Measurements from ENCODE around the gene AKR7A2. TPM values are rescaled to one million over a fixed set of nuclear protein-coding genes. Genes with fewer than 3 reads are reported as not detected.
"Not testable (repeated sequence)": the region's sequence is repeated elsewhere in the genome, so short reads cannot be mapped to it uniquely, and the experiment has no call there.

The AKR7A2 gene
- total RNA-seq, 1 experiment from 2014 or later = 112 TPM

DNA sequence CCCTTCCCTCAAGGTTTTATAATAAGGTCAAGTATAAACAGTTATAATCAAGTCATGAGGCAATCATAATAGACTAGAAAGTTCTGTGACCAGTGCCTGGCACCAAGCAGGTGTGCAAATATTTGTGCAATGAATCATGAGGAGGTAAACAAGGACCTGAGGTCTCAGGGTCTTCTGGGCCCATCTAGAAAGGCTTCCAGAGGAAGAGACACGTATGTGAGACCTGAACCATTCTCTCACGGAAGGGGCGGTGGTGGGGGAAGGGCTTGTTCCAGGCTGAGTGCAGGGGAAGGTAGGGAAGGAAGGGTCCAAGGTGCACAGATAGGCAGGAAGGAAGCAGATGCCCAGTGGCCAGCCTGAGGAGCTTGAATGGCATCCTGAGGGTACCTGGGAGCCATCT lies 26.6 kb downstream of the AKR7A2 start:
- DNase-seq (ENCODE audit: low read depth); in situ Hi-C loops (cut with HindIII; ENCODE audit: low pct_unique_long_range_greater_than_20kb, low sequenced_read_pairs): not testable (repeated sequence)

DNA sequence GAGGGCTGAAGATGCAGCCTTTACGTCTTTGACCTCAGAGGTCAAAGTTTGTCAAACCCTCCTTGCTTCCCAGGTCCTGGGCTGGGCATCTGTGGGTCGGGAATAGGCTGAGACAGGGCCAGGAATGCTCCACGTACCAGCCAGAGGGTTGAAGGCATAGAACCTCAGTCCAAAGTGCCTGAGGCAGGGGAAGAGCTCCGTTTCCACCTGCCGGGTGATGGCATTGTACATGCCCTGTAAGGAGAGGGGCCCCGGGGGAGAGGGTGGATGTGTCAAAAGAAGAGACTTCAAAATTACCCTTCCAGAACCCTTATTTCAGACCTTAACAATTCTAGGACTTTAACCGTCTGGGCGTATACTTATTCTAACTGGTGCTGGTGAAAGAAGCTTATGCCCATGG lies 27.1 kb downstream of the AKR7A2 start:
- no peak for DNase-seq (ENCODE audit: low read depth)
- in situ Hi-C loops (cut with HindIII; ENCODE audit: low pct_unique_long_range_greater_than_20kb, low sequenced_read_pairs) = no loop called here

DNA sequence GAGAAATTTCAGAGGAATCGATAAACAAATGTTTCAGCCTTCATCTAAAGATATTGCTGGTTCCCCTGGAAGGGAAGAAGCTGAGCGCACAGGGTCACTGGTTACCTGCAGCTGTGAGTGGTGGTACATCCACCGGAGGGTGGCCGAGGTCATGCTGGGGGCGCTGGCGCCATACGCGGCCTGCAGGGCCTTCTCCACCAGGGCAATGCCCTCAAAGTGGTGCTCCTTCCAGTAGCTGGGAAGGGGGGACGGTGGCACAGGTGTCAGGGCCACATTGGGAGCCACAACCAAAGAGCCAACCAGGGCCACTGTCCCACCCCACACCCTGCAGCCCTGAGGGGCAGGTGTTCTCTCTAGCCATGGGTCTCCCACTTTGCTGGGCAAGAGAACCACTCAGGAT lies 28.1 kb downstream of the AKR7A2 start:
- DNase-seq (ENCODE audit: low read depth) = no peak
- in situ Hi-C loops (cut with HindIII; ENCODE audit: low pct_unique_long_range_greater_than_20kb, low sequenced_read_pairs) = no loop called here

DNA sequence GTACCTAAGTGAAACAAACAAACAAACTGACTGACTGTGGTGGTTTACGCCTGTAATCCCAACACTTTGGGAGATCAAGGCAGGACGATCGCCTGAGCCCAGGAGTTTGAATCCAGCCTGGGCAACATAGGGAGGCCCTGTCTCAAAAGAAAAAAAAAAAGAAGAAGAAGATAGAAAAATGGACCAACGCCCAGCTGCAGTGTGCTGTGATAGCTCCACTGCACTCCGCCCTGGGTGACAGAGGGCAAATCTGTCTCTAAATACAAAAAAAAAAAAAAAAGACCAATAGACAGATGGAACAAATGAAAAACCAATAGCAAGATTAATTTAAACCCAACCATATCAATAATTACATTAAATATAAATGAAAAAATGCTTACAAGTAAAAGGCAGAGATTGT lies 37.3 kb downstream of the AKR7A2 start:
- no peak for DNase-seq (ENCODE audit: low read depth)
- in situ Hi-C loops (cut with HindIII; ENCODE audit: low pct_unique_long_range_greater_than_20kb, low sequenced_read_pairs) = no loop called here

DNA sequence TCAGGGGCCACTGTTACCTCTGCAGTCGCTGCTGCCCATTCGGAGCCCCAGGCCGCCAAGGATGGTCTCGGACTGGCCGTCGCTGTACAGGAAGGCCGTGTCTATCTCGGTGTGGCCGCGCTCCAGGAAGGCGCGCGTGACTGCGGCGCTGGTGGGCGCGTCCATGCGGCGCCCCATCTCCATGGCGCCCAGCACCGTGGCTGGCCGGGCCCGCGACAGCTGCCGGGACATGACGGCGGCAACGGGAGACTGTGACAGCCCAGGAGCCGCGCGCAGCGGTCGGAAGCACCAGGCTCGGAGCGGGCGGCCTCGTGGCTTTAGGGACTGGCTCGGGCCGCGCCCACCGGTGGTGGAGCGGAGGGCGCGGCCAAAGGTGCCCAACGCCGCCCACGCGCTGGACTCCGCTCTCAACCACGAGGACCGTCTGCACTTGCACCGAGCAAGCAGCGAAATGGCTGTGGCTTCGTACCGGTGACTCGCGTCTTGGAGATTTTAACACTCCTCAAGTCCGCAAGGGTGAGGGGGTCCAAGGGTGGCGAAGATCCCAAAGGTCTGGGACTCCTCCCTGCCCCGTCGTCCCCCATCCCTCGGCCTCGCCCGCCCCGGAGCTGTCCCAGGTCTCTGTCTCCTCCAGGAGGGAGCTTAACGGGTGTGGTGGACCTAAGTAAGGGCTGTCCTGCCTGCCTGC lies 38.0 kb downstream of the AKR7A2 start:
- DNase-seq (ENCODE audit: low read depth); in situ Hi-C loops (cut with HindIII; ENCODE audit: low pct_unique_long_range_greater_than_20kb, low sequenced_read_pairs): not testable (repeated sequence)

DNA sequence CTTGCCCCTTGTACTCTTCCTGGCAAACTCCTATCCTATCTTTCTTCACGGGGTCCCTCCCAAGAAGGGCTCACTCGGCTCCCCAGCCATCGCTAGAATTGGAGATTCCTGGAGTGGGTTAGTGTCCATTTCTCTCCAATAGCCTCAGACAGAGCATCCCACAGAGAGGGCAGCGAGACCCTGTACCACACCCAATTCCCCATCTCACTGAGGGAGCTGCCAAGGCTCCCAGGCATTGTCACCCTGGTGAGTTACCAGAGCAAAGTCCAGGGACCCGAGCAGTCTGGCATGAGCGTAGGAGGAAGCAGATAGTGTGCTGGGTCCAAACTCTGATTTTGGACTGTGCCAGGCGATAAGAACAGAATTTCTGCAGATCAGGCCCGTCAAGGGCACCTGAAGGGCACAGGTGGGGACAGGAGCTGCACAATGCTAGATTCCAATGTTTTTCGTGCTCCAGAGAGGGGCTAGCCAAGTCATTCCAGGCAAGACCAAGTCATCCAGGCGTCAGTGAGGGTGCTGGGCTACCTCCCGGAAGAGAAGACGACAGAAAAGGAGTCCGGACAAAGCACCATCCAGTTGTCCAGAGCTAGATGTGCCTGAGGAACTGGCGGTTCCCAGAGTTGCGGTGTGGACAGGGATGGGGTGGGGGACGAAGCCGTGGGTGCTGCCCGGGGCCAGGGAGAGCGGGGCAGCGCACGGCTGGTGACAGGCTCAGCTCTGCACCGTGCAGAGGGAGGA lies 38.7 kb downstream of the AKR7A2 start:
- no peak for DNase-seq (ENCODE audit: low read depth)

DNA sequence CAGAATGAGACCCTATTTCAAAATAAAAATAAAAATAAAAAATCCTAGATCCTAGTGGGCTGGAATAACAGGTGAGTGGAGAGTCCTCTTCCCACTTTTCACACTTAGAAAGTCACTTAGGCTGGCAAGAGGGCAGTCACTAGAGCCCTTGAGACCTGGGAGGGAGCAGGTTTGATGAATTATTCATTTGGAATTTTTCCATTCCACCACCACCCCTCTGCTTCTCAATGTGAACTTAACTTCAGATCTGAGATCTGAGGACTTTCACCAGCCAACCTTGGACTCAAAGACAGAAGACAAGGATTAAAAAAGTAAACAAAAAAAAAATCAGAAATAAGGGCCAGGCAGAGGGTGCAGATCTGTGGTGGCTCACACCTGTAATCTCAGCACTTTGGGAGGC lies 39.9 kb downstream of the AKR7A2 start:
- in situ Hi-C loops (cut with HindIII; ENCODE audit: low pct_unique_long_range_greater_than_20kb, low sequenced_read_pairs) = no loop called here

More for the DNA sequence above, 38.7 kb downstream of the AKR7A2 start:
- in situ Hi-C loops (cut with HindIII; ENCODE audit: low pct_unique_long_range_greater_than_20kb, low sequenced_read_pairs) = no loop called here

DNA sequence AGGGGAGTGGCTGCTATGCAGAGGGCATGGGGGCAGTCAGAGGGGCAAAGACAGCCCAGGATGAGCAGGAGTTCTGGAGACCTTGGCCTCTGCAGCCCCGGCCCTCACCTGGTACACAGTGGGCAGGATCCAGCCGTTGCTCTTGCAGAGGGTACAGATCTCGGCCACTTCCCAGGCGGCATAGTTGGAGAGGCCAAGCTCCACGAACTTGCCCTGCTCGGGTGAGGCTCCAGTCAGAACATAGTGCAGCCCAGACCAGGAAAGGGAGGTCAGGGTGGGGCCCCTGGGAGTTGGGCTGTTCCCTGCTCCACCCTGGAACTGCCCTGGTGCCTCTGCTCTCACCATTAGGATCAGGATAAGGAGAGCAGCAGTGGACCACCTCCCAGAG lies 41.6 kb downstream of the AKR7A2 start:
- DNase-seq (ENCODE audit: low read depth); in situ Hi-C loops (cut with HindIII; ENCODE audit: low pct_unique_long_range_greater_than_20kb, low sequenced_read_pairs): not testable (repeated sequence)

More for the DNA sequence above, 39.9 kb downstream of the AKR7A2 start:
- DNase-seq (ENCODE audit: low read depth) = no peak

DNA sequence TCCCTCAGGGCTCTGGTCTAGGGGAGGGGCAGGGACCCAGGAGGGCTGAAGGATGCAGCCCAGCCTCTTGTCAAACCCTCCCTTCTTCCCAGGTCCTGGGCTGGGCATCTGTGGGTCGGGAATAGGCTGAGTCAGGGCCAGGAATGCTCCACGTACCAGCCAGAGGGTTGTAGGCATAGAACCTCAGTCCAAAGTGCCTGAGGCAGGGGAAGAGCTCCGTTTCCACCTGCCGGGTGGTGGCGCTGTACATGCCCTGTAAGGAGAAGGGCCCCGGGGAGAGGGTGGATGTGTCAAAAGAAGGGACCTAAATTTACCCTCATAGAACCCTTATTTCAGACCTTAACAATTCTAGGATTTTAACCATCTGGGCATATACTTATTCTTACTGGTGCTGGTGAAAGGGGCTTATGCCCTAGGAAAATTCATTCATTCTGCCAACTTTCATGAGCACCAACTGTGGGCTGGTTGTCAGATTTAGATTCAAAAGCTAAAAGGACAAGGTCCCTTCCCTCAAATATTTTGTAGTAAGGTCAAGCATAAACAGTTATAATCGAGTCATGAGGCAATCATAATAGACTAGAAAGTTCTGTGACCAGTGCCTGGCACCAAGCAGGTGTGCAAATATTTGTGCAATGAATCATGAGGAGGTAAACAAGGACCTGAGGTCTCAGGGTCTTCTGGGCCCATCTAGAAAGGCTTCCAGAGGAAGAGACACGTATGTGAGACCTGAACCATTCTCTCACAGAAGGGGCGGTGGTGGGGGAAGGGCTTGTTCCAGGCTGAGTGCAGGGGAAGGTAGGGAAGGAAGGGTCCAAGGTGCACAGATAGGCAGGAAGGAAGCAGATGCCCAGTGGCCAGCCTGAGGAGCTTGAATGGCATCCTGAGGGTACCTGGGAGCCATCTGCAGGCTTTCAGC lies 42.3 kb downstream of the AKR7A2 start:
- in situ Hi-C loops (cut with HindIII; ENCODE audit: low pct_unique_long_range_greater_than_20kb, low sequenced_read_pairs); DNase-seq (ENCODE audit: low read depth): not testable (repeated sequence)

DNA sequence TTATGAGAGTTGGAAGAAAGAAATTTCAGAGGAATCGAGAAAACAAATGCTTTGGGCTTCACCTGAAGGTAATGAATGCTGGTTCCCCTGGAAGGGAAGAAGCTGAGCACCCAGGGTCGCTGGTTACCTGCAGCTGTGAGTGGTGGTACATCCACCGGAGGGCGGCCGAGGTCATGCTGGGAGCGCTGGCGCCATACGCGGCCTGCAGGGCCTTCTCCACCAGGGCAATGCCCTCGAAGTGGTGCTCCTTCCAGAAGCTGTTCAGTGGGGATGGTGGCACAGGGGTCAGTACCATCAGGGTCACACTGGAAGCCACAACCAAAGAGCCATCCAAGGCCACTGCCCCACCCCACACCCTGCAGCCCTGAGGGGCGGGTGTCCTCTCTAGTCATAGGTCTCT lies 43.5 kb downstream of the AKR7A2 start:
- in situ Hi-C loops (cut with HindIII; ENCODE audit: low pct_unique_long_range_greater_than_20kb, low sequenced_read_pairs) = no loop called here
- no peak for DNase-seq (ENCODE audit: low read depth)

DNA sequence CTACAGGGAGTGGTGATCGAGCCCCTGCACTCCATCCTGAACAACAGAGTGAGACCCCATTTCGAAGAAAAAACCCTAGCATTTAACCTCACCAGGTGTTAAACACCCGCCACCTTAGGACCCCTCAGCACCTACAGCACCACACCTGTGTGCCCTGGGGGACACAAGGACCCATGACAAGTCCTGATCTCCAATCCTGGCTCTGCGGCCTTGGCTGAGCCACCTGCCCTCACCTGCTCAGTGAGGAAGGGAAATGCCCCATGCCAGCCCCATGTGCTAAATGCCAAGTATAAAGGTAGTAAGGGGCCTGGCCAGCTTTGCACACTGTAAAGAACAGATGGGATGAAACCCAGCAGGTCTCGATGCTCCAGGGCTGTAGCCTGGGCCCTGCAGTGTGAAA lies 49.2 kb downstream of the AKR7A2 start:
- DNase-seq (ENCODE audit: low read depth) = no peak
- in situ Hi-C loops (cut with HindIII; ENCODE audit: low pct_unique_long_range_greater_than_20kb, low sequenced_read_pairs) = no loop called here

DNA sequence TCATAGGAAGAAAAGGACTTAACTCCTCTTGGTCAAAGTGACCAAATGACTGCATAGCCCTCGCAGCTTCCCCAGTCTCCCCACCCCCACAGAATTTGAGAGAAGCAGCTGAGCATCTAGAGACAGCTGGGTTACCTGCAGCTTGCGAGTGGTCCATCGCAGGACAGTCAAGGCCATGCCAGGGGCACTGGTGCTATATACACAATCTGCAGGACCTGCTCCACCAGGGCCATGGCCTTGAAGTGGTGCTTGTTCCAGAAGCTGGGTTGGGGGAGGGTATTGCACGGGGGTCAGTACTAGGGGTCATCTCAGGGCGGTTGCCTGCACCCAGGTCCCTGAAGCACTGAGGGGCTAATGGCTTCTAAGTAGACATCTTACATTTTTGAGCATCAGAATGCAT lies 49.9 kb downstream of the AKR7A2 start:
- DNase-seq (ENCODE audit: low read depth) = no peak
- in situ Hi-C loops (cut with HindIII; ENCODE audit: low pct_unique_long_range_greater_than_20kb, low sequenced_read_pairs) = no loop called here

DNA sequence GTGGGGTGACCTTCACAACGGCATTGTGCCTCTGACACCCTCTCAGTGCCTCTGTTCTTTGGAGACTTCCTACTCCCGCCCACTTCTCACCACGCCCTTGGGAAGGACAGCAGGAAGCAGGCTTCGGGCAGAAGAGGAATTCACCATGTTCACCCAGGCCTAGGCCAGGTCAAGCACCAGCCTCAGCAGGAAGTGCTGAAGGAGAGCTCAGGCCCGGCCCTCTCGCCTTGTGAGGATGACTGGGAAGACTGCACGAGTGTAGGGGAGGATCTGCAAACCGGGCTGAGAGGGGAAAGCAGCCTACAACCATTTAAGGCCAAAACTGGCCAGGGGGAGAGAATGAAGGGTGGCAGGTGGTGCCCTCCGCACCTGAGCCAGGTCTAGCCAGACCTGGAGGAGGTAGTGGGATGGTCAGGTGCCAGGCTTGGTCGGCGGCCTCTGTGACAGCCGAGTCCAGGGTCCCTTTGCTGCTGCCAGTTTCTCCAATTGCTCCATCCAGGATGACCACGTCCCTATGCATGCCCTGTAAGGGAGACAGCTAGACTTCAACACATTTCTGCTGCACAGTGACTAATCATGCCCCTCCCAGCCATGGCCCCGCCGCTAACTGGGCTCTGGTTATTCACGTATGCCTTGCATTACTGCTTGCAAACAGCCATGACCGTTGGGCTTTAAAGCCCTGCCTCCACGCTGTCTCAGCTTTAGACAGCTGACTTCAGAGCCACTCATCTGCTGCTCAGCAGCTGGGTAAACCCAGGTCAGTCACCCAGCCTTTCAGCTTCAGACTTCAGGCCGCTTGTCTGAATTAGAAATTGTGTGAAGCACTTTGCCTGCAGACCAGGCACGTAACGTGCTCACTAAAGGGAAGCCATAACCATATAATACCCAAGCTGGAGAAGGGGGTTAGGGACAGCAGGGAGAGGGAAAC lies 51.5 kb downstream of the AKR7A2 start:
- peak; percentile 83 for DNase-seq (ENCODE audit: low read depth)
- in situ Hi-C loops (cut with HindIII; ENCODE audit: low pct_unique_long_range_greater_than_20kb, low sequenced_read_pairs) = no loop called here

DNA sequence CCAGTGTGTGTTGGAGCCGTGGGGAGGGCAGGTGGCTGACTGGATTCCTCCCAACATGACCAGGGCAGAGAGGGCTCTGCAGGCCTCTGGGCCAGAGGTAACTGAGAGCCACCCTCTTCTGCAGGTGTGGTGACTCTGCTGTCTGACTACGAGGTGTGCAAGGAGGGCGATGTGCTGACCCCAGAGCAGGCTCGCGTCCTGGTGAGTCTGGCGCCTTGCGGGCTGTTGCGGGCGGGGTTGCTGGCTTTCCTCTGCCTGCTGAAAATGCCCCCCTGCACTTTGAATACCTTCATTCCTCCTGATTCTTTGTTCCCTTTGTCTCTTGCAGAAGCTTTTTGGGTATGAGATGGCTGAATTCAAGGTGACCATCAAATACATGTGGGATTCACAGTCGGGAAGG lies 53.6 kb downstream of the AKR7A2 start:
- in situ Hi-C loops (cut with HindIII; ENCODE audit: low pct_unique_long_range_greater_than_20kb, low sequenced_read_pairs) = no loop called here
- DNase-seq (ENCODE audit: low read depth) = no peak

DNA sequence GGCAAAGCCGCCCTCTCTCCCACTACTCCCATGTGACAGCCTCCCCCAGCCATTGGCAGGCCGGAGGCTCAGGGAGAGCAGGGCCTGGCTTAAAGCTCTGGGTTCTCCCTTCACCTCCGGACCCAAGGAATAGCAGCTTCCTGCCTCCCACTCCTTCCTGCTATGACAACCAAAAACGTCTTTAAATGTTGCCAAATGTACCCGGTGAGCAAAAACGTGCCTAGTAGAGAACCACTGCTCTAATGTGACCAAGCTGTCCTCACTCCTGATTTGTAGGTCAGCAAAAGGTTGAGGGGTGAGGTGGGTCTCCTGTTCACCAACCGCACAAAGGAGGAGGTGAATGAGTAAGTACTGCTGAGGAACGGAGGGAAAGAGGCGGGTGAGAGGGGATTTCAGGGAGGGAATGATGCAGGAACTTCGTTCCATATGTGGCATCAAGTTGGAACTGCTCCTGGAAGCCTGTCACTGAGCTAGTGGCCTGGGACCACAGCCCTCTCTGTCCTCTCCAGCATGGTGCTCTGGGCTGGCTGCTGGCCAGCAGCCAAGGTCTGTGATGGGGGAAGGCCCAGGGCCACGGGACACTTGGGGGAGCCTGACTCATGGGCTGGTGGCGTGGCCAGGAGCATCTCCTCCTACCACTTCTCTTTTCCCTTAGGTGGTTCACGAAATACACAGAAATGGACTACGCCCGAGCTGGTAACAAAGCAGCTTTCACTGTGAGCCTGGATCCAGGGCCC lies 54.6 kb downstream of the AKR7A2 start:
- peak; percentile 39 for DNase-seq (ENCODE audit: low read depth)
- in situ Hi-C loops (cut with HindIII; ENCODE audit: low pct_unique_long_range_greater_than_20kb, low sequenced_read_pairs) = no loop called here

DNA sequence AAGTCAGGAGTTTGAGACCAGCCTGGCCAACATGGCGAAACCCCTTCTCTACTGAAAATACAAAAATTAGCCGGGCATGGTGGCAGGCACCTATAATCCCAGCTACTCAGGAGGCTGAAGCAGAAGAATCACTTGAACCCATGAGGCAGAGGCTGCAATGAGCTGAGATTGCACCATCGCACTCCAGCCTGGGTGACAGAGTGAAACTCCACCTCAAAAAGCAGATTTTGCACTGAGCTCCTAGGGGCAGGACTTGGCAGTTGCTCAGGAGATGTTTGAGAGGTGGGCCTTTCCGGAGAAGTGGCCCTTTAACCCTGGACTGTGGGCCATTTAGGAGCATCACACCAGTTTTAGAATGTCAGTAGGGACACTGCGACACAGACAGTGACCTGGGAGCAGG lies 55.6 kb downstream of the AKR7A2 start:
- DNase-seq (ENCODE audit: low read depth); in situ Hi-C loops (cut with HindIII; ENCODE audit: low pct_unique_long_range_greater_than_20kb, low sequenced_read_pairs): not testable (repeated sequence)

DNA sequence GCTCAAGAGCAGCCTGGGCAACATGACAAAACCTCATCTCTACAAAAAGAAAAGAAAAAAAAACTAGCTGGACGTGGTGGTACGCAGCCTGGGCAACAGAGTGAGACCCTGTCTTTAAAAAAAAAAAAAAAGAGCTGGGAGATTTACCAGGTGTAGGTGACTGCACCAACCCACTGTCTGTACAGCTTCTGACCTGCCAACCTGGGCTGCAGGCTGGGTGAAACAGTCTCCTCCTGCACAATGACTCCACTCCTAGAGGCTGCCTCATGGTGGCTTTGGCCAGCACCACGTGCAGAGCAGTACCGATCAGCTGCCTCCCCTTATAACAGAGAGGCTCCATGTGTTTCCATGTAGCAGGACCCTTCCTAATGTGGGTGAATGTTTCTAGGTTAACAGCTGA lies 56.7 kb downstream of the AKR7A2 start:
- in situ Hi-C loops (cut with HindIII; ENCODE audit: low pct_unique_long_range_greater_than_20kb, low sequenced_read_pairs) = no loop called here

More for the DNA sequence above, 56.7 kb downstream of the AKR7A2 start:
- DNase-seq (ENCODE audit: low read depth) = no peak

Data from Caki2 (cell line).